ENCODE measurements around the gene SASH1.
A peak's percentile ranks its signal among the peaks of the same experiment; 100 is the strongest.

GRCh38 chr6:148419430-148419829, 76.8 kb downstream of the SASH1 start:
- TF ChIP-seq CTCF (IDR thresholded peaks at IDR 0.05): no peak
- peak in 1 of 2 donors; percentile 61 for TF ChIP-seq POLR2AphosphoS5 (IDR thresholded peaks at IDR 0.05)
- TF ChIP-seq POLR2A (IDR thresholded peaks at IDR 0.05): no peak
